ENCODE measurements around the gene PTPRG.

PTPRG gene

DNA sequence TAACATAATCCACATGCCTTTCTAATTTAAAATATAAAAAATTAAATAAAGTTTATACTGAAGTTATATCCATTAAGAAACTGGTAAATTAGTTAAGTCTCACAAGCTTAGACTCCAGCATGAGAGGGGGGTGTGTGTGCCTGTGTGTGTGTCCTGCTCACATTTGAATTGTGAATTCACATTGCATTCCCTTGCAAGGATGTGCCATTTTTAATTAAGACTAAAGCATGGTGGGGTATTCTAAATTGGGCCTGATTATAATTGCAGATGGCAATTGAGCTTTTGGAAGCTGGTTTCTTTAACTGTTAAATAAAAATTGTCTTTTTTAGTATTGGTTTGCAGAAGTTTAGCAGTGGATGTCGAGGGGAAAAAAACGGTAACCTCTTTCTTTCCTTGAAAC is 56.9 kb downstream of the PTPRG start:
- DNase-seq (ENCODE audit: low read depth, low spot score), result no peak

DNA sequence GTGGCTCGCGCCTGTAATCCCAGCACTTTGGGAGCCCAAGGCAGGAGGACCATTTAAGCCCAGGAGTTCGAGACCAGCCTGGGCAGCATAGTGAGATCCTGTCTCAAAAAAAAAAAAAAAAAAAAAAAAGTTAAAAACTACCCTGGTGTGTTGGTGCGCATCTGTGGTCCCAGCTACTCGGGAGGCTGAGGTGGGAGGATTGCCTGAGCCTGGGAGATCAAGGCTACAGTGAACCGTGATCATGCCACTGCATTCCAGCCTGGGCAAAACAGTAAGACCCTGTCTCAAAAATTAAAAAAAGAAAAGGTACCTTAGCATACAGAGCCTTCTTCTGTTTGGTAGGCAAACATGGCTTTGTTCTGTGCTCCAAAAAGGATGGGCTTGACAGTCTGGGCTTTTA is 57.5 kb downstream of the PTPRG start:
- DNase-seq (ENCODE audit: low read depth, low spot score), result no peak

DNA sequence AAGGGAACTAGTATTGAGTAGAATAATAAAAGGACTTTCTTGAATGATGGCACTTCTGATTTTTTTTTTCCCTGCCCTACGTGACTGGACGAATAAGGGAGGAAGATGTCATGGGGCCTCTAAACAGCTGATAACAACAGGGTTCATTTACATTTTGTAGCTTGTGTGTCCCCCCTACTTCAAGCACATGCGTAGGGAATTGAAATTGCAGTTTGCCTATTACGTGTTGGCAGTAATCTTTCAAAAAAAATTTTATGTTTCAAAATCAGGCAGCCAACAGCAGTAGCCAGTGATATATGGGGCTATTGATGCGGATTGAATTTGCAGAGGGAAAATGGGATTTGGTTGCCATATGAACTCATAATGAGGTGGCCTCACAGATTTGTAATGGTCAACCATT is 58.7 kb downstream of the PTPRG start:
- no peak for DNase-seq (ENCODE audit: low read depth, low spot score)

GRCh38 chr3:61624300-61624699 is 62.9 kb downstream of the PTPRG start:
- no peak for DNase-seq (ENCODE audit: low read depth, low spot score)

- no peak for DNase-seq (ENCODE audit: low read depth, low spot score)
Measured at GRCh38 chr3:61625429-61625828, 64.1 kb downstream of the PTPRG start.

GRCh38 chr3:61626484-61626883 is 65.1 kb downstream of the PTPRG start:
- no peak for DNase-seq (ENCODE audit: low read depth, low spot score)

GRCh38 chr3:61627768-61628185 is 66.4 kb downstream of the PTPRG start:
- no peak for DNase-seq (ENCODE audit: low read depth, low spot score)

DNA sequence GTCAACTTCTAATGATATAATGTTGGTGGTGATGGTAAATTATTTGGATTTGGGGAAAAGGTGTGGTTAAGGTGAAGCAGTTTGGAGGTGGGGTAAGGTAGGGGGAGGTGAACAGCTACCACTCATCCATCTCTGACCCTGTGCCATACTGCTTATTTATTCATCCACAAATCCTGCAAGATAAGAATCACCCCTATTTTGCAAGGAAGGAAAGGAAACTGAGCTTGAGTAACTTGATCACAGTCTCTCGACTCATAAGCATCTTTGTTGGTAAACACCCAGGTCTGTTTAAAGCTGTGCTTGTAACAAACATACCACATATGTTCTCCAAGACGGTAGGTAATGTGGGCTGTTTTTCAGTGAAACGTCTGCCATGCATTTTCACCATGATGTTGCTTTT is 67.3 kb downstream of the PTPRG start:
- DNase-seq (ENCODE audit: low read depth, low spot score), result no peak

GRCh38 chr3:61629442-61629841 is 68.1 kb downstream of the PTPRG start:
- no peak for DNase-seq (ENCODE audit: low read depth, low spot score)

DNA sequence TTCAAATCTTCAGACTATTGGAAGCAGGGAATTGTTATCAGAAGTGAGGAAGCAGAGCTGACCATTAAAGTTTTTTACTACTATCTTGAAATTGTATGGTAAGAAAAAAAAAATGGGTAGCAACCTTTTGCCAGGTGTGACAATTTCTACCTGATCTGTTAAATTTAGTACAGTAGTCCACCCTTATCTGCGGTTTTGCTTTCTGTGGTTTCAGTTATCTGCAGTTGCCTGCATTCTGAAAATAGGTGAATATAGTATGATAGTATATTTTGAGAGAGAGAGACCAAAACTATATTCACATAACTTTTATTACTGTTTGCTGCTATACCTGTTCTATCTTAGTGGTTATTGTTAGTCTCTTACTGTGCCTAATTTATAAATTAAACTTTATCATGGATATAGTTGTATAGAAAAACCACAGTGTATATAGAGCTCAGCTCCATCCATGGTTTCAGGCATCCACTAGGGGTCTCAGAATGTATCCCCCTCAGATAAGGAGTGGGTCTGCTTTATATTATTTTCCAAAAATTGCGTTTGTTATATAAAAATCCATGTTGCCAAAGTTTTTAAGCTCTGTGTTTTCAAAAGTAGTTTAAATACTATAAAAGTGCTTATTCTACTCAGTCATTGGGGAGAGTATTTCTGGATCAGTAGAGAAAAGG is 69.9 kb downstream of the PTPRG start:
- no peak for DNase-seq (ENCODE audit: low read depth, low spot score)

- DNase-seq (ENCODE audit: low read depth, low spot score), result no peak
Measured at GRCh38 chr3:61632568-61633175, 71.3 kb downstream of the PTPRG start.

DNA sequence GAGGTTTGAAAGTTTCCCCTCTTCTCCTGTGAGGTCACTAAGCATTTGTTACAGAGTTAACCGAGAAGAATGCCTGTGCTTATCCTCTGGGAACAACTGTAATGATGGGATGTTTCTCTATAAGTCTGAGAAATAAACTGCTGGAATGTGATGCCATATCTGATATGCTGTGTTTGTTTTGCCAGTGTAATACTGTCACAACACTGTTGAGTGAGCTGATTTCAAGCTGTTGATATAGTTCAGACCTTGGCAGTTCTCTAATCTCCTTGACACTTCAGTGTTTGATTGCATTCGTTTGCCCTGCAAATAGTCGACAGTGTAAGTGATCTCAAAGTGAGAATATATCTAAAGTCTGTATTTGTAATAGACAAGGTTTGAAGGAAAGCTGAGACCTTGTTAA is 73.3 kb downstream of the PTPRG start:
- no peak for DNase-seq (ENCODE audit: low read depth, low spot score)

- no peak for DNase-seq (ENCODE audit: low read depth, low spot score)
Measured at GRCh38 chr3:61637088-61638051, 76.0 kb downstream of the PTPRG start.

DNA sequence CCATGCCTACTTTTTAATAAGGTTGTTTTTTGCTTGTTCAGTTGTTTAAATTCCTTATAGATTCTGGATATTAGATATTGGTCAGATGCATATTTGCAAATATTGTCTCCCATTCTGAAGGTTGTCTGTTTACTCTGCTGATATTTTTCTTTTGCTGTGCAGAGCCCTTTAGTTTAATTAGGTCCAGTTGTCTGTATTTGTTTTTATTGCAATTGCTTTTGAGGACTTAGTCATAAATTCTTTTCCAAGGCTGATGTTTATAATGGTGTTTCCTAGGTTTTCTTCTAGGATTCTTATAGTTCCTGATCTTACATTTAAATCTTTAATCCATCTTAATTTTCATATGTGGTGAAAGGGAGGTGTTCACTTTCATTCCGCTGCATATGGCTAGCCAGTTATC is 77.4 kb downstream of the PTPRG start:
- no peak for DNase-seq (ENCODE audit: low read depth, low spot score)

DNA sequence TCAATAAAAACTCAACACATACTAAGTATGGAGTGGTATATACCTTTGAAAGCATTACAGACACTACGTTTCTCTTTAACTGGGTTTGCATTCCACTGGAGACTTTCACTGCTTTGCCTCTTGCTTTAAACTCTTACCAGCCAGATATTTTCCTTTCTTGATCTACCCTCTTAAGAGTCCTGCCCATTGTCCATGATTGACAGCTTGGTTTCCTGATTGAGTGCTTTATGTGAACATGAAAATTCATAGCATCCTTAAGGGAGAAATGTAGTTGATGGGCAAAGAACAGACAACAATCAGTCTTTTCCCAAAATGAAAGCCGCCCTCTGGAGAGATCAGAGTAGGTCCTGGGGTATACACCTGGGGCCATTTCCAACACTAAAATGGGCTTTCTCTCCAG is 78.6 kb downstream of the PTPRG start:
- no peak for DNase-seq (ENCODE audit: low read depth, low spot score)

DNA sequence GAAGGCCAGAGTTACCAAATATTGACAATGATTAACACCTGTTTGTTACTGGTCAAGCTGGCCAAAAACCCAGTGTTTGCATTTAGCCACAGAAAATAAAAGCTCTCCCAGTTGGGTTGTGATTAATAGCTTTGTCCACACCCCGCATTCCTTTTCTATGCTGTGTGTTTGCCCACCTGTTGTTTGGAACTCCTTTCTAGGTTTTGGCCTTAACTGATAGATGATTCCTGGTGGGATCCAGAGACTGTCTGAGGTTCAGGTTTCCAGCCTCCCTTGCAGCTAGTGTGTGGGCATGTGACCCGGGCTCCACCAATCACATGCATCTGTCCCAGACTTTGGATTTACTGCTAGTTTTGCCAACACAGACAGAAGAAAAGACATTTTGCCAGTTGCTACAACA is 83.8 kb downstream of the PTPRG start:
- DNase-seq (ENCODE audit: low read depth, low spot score), result no peak

DNA sequence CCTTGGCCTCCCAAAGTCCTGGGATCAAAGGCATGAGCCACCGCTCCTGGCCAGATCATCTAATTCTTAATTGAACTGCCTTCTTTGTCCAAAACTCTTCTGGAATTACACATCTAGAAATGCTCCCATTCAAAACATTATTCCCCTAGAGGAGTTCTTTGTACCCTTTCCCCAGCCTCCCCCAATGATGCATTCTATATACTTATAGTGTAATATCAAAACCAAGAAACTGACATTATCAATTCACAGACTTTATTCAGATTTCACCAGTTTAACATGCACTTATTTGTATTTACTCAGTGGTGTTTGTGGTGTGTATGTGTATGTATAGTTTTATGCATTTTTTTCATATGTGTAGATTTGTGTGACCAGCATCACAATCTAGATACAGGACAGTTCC is 85.0 kb downstream of the PTPRG start:
- DNase-seq (ENCODE audit: low read depth, low spot score), result no peak

DNA sequence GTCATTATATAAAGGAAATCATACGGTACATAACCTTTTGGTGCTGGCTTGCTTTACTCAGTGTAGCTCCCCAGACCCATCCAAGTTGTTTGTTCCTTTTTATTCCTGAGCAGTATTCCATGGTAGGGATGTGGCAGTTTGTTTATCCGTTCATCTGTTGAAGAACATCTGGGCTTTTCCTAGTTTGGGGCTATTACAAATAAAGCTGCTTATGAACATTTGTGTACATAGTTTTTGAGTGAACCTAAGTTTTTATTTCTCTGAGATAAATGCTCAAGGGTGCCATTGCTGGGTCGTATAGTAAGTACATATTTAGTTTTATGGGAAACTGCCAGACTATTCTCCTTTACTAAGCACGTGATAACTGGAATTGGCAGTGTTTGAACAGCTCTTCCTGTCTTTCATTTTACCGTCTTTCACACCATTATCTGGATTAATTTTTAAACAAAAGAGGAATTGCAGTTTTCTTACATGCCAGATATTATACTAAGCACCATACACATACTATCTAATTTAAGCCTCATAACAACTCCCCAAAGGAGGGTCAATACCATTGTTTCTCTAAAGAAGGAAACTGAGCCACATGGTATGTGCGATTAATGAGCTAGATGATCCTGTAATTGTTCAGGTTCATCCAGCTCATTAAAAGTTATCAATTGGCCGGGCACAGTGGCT is 85.6 kb downstream of the PTPRG start:
- no peak for DNase-seq (ENCODE audit: low read depth, low spot score)

GRCh38 chr3:61648481-61648880 is 87.1 kb downstream of the PTPRG start:
- DNase-seq (ENCODE audit: low read depth, low spot score), result no peak

DNA sequence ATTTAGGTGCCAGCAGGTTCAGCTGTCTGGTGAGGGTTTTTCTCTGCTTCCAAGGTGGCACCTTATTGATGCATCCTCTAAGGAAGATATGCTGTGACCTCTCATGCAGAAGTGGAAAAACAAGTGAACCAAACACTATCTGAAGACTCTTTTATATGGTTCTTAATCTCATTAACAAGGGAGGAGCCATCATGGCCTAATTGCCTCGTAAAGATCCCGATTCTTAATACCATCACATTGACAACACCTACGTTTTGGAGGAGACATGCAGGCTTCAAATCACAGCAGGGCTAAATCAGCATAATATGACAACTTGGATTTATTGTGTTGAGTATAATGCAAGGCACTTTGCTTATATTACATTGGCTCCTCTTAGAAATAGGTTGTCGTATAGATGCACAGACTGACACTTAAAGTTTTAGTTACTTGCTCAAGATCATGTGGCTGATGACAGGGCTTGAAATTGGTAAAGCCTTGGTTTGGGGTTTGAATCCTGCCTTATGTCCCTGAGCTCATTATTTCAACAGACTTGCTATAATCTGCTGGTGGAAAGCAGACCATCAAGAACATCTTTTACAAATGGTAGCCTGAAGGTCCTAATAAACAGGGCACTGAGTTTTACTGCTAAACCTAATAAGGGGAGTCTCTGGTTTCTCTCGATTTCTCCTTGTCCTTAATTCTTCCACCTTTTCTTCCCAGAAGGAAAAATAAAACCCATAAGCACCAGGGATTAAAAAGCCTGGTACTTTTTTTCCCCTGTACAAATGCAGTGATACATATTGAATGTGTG is 88.2 kb downstream of the PTPRG start:
- no peak for DNase-seq (ENCODE audit: low read depth, low spot score)

DNA sequence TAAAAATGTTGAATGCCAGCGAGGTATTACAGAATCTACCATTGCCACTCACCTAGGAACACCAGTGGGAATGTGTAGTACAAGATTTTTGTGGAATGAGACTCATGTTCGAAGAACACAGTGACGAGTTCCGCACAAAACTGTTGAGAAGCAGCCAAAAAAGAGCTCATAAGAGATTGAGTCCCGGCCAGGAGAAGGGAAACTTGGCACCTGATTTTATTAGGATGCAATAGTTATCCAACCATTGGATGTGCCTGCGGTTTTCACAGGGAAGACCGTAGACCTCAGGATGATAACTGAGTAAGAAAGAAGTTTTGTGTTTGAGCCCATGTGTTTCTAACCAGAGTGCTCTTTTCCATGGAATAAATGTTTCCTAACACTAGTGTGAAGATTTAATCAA is 88.9 kb downstream of the PTPRG start:
- DNase-seq (ENCODE audit: low read depth, low spot score), result no peak
